CD4-positive, alpha-beta memory T cell (primary cell): ENCODE measurements around the gene SLC2A14. TPM values are rescaled to one million over a fixed set of nuclear protein-coding genes. Genes with fewer than 3 reads are reported as not detected.
"Not testable (repeated sequence)": the region's sequence is repeated elsewhere in the genome, so short reads cannot be mapped to it uniquely, and the experiment has no call there.

Experiments
- CTCF ChIA-PET: fragments of 350-600 bp; sonication (Branson Sonifier 250); formaldehyde crosslinking; loops from one replicate; lab custom pipeline; 2021; ENCODE audit warnings: inconsistent platforms; ENCODE audit not compliant: partially characterized antibody; lab: Charles Lee
- POLR2A ChIA-PET: fragments of 350-600 bp; sonication (Branson Sonifier 250); formaldehyde crosslinking; loops from one replicate; lab custom pipeline; 2021; ENCODE audit not compliant: partially characterized antibody; lab: Charles Lee
- DNase-seq, 5 donors: peaks; one replicate each; pipeline versions ENCODE4 v3.0.0 to v3.0.0-alpha.2; 2020 to 2022; ENCODE audit warnings: mixed read lengths in 1 of 5
- H3K27ac ChIP-seq: one replicate; pipeline ENCODE4 v1.7.0; 2013; ENCODE audit warnings: low read depth, low read length
- H3K27me3 ChIP-seq: 2 replicates; pipeline ENCODE4 v1.7.0; 2013; ENCODE audit warnings: mild to moderate bottlenecking, low read length, moderate library complexity; ENCODE audit not compliant: insufficient read depth
- H3K36me3 ChIP-seq: 2 replicates; pipeline ENCODE4 v1.7.0; 2013; ENCODE audit warnings: mild to moderate bottlenecking, low read length, moderate library complexity; ENCODE audit not compliant: insufficient read depth
- H3K4me1 ChIP-seq: 2 replicates; pipeline ENCODE4 v1.7.0; 2013; ENCODE audit warnings: mild to moderate bottlenecking, low read length, moderate library complexity; ENCODE audit not compliant: insufficient read depth
- H3K4me3 ChIP-seq, 2 donors: one replicate each; pipeline ENCODE4 v1.7.0; 2013; ENCODE audit warnings: low read length in 2 of 2, mild to moderate bottlenecking in 1 of 2
- H3K9me3 ChIP-seq, 2 donors: one replicate each; pipeline ENCODE4 v1.7.0; 2013; ENCODE audit warnings: low read length in 2 of 2, control low read depth in 1 of 2; ENCODE audit not compliant: control insufficient read depth in 1 of 2
- H3K27ac Mint-ChIP-seq, 7 donors: one replicate each; pipeline ENCODE4 v1.8.0; 2020 to 2021; ENCODE audit warnings: mixed read lengths in 7 of 7, mild to moderate bottlenecking in 6 of 7, inconsistent platforms in 3 of 7, moderate library complexity in 3 of 7
- H3K27me3 Mint-ChIP-seq, 2 donors: one replicate each; pipeline ENCODE4 v1.8.0; 2020 to 2021; ENCODE audit warnings: mixed read lengths in 2 of 2
- H3K36me3 Mint-ChIP-seq, 2 donors: one replicate each; pipeline ENCODE4 v1.8.0; 2020 to 2021; ENCODE audit warnings: mixed read lengths in 2 of 2, inconsistent platforms in 1 of 2, mild to moderate bottlenecking in 1 of 2
- H3K4me1 Mint-ChIP-seq, 4 donors: one replicate each; pipeline ENCODE4 v1.8.0; 2020 to 2021; ENCODE audit warnings: mixed read lengths in 4 of 4, mild to moderate bottlenecking in 1 of 4
- H3K4me3 Mint-ChIP-seq, 8 donors: one replicate each; pipeline ENCODE4 v1.8.0; 2020 to 2021; ENCODE audit warnings: mixed read lengths in 8 of 8, mild to moderate bottlenecking in 7 of 8, moderate library complexity in 6 of 8, inconsistent platforms in 3 of 8
- H3K9me3 Mint-ChIP-seq, 8 donors: one replicate each; pipeline ENCODE4 v1.8.0; 2020 to 2021; ENCODE audit warnings: mixed read lengths in 8 of 8, mild to moderate bottlenecking in 5 of 8, inconsistent platforms in 3 of 8, moderate library complexity in 1 of 8
- intact Hi-C: fragments of 100-400 bp; cut with micrococcal nuclease; formaldehyde crosslinking; loops from one replicate; pipeline ENCODE4 v1.15.1; 2023
- polyA plus RNA-seq, 2 donors: library from polyadenylated mRNA; unstranded; fragments of 300-500 nt; fragmentation: Illumina TruSeq; gene quantifications; one replicate each; pipeline ENCODE4 v1.2.3, GENCODE V29; 2021
- total RNA-seq, 2 experiments: library from RNA; stranded (reverse); gene quantifications; one replicate each; pipeline ENCODE4 v1.2.3, GENCODE V29; 2021

The SLC2A14 gene
- total and polyA plus RNA-seq, 4 experiments from 2014 or later, result 3.5 TPM; not detected in 2

DNA sequence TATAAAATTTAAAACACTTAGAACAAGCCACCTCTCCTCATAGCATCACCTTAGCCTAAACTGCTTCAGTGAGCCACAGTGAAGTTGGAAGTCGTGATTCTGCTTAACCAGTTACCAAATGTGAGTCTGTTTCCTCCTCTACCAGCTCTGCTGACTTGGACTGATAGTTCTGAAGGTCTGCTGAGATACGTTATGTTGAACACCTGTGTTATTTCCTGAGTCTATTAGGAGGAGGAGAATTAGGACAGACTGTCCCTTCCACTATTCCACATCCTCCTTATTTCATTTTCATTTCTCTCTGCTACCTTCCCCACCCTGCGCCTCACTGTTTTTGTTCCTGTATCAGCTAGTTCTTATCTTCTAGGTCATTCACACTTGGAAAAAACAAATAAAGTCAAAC lies 2.4 kb downstream of the SLC2A14 start:
- POLR2A ChIA-PET, result no interaction called here
- no peaks in the 10 kb centered on the region for H3K4me1 ChIP-seq
- H3K27me3 ChIP-seq, result no peaks in the 10 kb centered on the region
- Mint-ChIP-seq H3K4me3 (no peak overlapping the region), H3K4me1 (peaks cover 0 to 3% (median 0%) of the 10 kb centered on the region in 4 donors), H3K36me3 (peaks cover 0 to 4% of the 10 kb centered on the region in 2 donors), H3K9me3 (peaks cover 0 to 3% (median 0%) of the 10 kb centered on the region in 8 donors), H3K27me3 (peaks cover 21 to 22% of the 10 kb centered on the region in 2 donors), H3K27ac (no peak overlapping the region)
- no peak for DNase-seq
- no peak overlapping the region for H3K27ac ChIP-seq
- H3K36me3 ChIP-seq, result no peaks in the 10 kb centered on the region
- no peaks in the 10 kb centered on the region for H3K9me3 ChIP-seq
- CTCF ChIA-PET, result interaction anchor here (1.6 kb wide), 1 partner anchor 9 kb away, joined by 4 read pairs; no protein-coding TSS in a partner anchor
- intact Hi-C loops, result no loop called here
- no peak overlapping the region for H3K4me3 ChIP-seq

DNA sequence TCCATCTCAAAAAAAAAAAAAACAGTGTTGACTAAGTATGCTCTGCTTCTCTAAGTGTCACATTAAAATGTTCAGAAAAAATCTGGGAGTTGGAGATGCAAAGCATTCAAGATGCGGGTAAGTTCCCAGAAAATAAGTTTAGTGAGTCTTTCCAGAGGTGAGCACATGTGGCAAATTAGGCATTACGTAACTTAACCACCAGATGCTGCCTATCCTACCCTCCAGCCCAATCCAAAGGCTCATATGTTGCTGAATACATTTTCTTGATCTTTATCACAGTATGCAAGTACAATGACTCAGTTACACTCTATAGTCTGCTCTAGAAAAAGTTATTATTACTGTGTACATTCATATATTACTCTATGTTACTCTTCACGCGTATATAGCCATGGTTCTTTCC lies 3.6 kb downstream of the SLC2A14 start:
- H3K4me1 ChIP-seq, result no peaks in the 10 kb centered on the region
- no peak overlapping the region for H3K4me3 Mint-ChIP-seq
- H3K36me3 Mint-ChIP-seq, result peaks cover 0 to 4% of the 10 kb centered on the region in 2 donors
- peaks cover 20% of the 10 kb centered on the region in 2 donors for H3K27me3 Mint-ChIP-seq
- peaks cover 0 to 3% (median 0%) of the 10 kb centered on the region in 8 donors for H3K9me3 Mint-ChIP-seq
- ChIA-PET POLR2A (no interaction called here), CTCF (interaction anchor here (1.4 kb wide), 1 partner anchor 9 kb away, joined by 3 read pairs; no protein-coding TSS in a partner anchor)
- no peaks in the 10 kb centered on the region for H3K36me3 ChIP-seq
- H3K9me3 ChIP-seq, result no peaks in the 10 kb centered on the region
- H3K4me3 ChIP-seq, result no peak overlapping the region
- no peak for DNase-seq
- no peak overlapping the region for H3K27ac Mint-ChIP-seq
- intact Hi-C loops, result loop anchor here (10.0 kb wide), 1 partner anchor 366 kb away; no protein-coding TSS in a partner anchor
- peaks cover 0 to 3% (median 0%) of the 10 kb centered on the region in 4 donors for H3K4me1 Mint-ChIP-seq
- no peaks in the 10 kb centered on the region for H3K27me3 ChIP-seq
- H3K27ac ChIP-seq, result no peak overlapping the region

DNA sequence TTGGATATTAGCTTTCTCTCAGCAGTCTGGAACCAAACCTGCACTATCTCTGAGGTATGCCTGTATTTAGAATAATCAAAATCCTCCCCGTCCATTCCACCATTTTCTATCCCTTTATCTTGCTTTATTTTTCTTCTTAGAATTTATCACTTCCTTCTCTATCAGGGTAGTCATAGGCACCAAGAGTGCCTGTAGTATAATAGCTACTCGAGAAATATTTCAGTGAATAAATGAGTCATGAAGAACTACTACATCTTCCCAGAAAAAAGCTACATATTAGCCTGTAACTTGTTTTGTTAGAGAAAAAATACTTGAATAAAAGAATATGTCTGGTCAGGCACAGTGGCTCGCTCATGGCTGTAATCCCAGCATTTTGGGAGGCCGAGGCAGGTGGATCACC lies 4.3 kb downstream of the SLC2A14 start:
- no peaks in the 10 kb centered on the region for H3K9me3 ChIP-seq
- peaks cover 0 to 4% of the 10 kb centered on the region in 2 donors for H3K36me3 Mint-ChIP-seq
- H3K36me3 ChIP-seq, result no peaks in the 10 kb centered on the region
- H3K27me3 Mint-ChIP-seq, result peaks cover 13 to 14% of the 10 kb centered on the region in 2 donors
- H3K27ac Mint-ChIP-seq, result no peak overlapping the region
- ChIA-PET CTCF (interaction anchor here (1.4 kb wide), 1 partner anchor 9 kb away, joined by 3 read pairs; no protein-coding TSS in a partner anchor), POLR2A (no interaction called here)
- H3K4me1 ChIP-seq, result no peaks in the 10 kb centered on the region
- no peak overlapping the region for H3K4me3 Mint-ChIP-seq
- intact Hi-C loops, result loop anchor here (10.0 kb wide), 1 partner anchor 366 kb away; no protein-coding TSS in a partner anchor
- H3K4me1 Mint-ChIP-seq, result no peaks in the 10 kb centered on the region
- no peak overlapping the region for H3K27ac ChIP-seq
- H3K4me3 ChIP-seq, result no peak overlapping the region
- no peak for DNase-seq
- no peaks in the 10 kb centered on the region for H3K9me3 Mint-ChIP-seq
- no peaks in the 10 kb centered on the region for H3K27me3 ChIP-seq

GRCh38 chr12:7864601-7865150 lies 8.0 kb downstream of the SLC2A14 start:
- no peak for DNase-seq
- no peaks in the 10 kb centered on the region for H3K4me1 ChIP-seq
- Mint-ChIP-seq H3K4me3 (no peak overlapping the region), H3K27ac (no peak overlapping the region), H3K4me1 (peaks cover 6 to 11% (median 8%) of the 10 kb centered on the region in 4 donors), H3K9me3 (no peaks in the 10 kb centered on the region), H3K36me3 (no peaks in the 10 kb centered on the region), H3K27me3 (peaks cover 0 to 1% of the 10 kb centered on the region in 2 donors)
- H3K36me3 ChIP-seq, result no peaks in the 10 kb centered on the region
- intact Hi-C loops, result loop anchor here (10.0 kb wide), 1 partner anchor 370 kb away; no protein-coding TSS in a partner anchor
- H3K27ac ChIP-seq, result no peak overlapping the region
- no peaks in the 10 kb centered on the region for H3K27me3 ChIP-seq
- CTCF ChIA-PET, result interaction anchor here (1.3 to 7.3 kb wide), 5 partner anchors 9 to 212 kb away, joined by 5 to 53 read pairs (median 23); no protein-coding TSS in a partner anchor
- H3K4me3 ChIP-seq, result no peak overlapping the region
- POLR2A ChIA-PET, result interaction anchor here (2.9 kb wide), 1 partner anchor 96 kb away, joined by 12 read pairs; no protein-coding TSS in a partner anchor
- no peaks in the 10 kb centered on the region for H3K9me3 ChIP-seq

GRCh38 chr12:7862814-7863348 lies 9.8 kb downstream of the SLC2A14 start:
- Mint-ChIP-seq H3K4me1 (peaks cover 6 to 13% (median 9%) of the 10 kb centered on the region in 4 donors), H3K4me3 (peak overlapping the region; percentile 52 to 81 (median 64)), H3K27ac (peak overlapping the region; percentile 66 to 93 (median 84))
- CTCF ChIA-PET, result interaction anchor here (1.1 to 7.3 kb wide), 14 partner anchors 10 to 214 kb away, joined by 3 to 53 read pairs (median 4); partner anchors contain the start of genes SLC2A14 and SLC2A3
- H3K4me3 ChIP-seq, H3K27ac ChIP-seq, H3K36me3 ChIP-seq, H3K27me3 ChIP-seq, H3K4me1 ChIP-seq, H3K9me3 Mint-ChIP-seq, H3K27me3 Mint-ChIP-seq, H3K36me3 Mint-ChIP-seq, H3K9me3 ChIP-seq: not testable (repeated sequence)
- DNase-seq, result peak in 4 of 5 donors; percentile 8 to 38 (median 17)
- intact Hi-C loops, result loop anchor here (10.0 kb wide), 1 partner anchor 372 kb away; no protein-coding TSS in a partner anchor
- POLR2A ChIA-PET, result interaction anchor here (0.7 to 2.9 kb wide), 11 partner anchors 61 to 224 kb away, joined by 3 to 12 read pairs (median 5); partner anchors contain the start of genes C3AR1 and SLC2A3

- not testable (repeated sequence) for H3K4me3 Mint-ChIP-seq
These were observed 10.4 kb downstream of the SLC2A14 start for GRCh38 chr12:7862301-7862700.

GRCh38 chr12:7859552-7859951 lies 13.2 kb downstream of the SLC2A14 start:
- H3K36me3 ChIP-seq, result no peaks in the 10 kb centered on the region
- ChIA-PET CTCF (interaction anchor here (0.6 to 7.3 kb wide), 14 partner anchors 8 to 228 kb away, joined by 3 to 53 read pairs (median 4); no protein-coding TSS in a partner anchor), POLR2A (no interaction called here)
- intact Hi-C loops, result no loop called here
- H3K4me1 Mint-ChIP-seq, result peaks cover 6 to 13% (median 9%) of the 10 kb centered on the region in 4 donors
- no peak overlapping the region for H3K27ac ChIP-seq
- no peaks in the 10 kb centered on the region for H3K9me3 ChIP-seq
- no peaks in the 10 kb centered on the region for H3K36me3 Mint-ChIP-seq
- no peaks in the 10 kb centered on the region for H3K9me3 Mint-ChIP-seq
- H3K4me3 Mint-ChIP-seq, result no peak overlapping the region
- H3K27me3 ChIP-seq, result no peaks in the 10 kb centered on the region
- H3K4me3 ChIP-seq, result no peak overlapping the region
- H3K4me1 ChIP-seq, result no peaks in the 10 kb centered on the region
- no peak for DNase-seq
- peaks cover 1 to 4% of the 10 kb centered on the region in 2 donors for H3K27me3 Mint-ChIP-seq
- peak overlapping the region in 4 of 7 donors; percentile 5 to 47 (median 30) for H3K27ac Mint-ChIP-seq

More at GRCh38 chr12:7862301-7862700, 10.4 kb downstream of the SLC2A14 start:
- not testable (repeated sequence) for DNase-seq, H3K4me1 ChIP-seq, H3K9me3 Mint-ChIP-seq, H3K36me3 Mint-ChIP-seq, H3K9me3 ChIP-seq, H3K27ac ChIP-seq, H3K27me3 Mint-ChIP-seq, H3K4me3 ChIP-seq, H3K27me3 ChIP-seq, H3K36me3 ChIP-seq
- Mint-ChIP-seq H3K4me1 (peaks cover 6 to 13% (median 9%) of the 10 kb centered on the region in 4 donors), H3K27ac (peak overlapping the region in 1 of 7 donors; percentile 67)
- intact Hi-C loops, result loop anchor here (10.0 kb wide), 1 partner anchor 372 kb away; no protein-coding TSS in a partner anchor
- ChIA-PET CTCF (interaction anchor here (0.6 to 7.3 kb wide), 15 partner anchors 15 to 214 kb away, joined by 3 to 53 read pairs (median 4); no protein-coding TSS in a partner anchor), POLR2A (interaction anchor here (0.7 to 2.9 kb wide), 9 partner anchors 62 to 225 kb away, joined by 3 to 12 read pairs (median 5); partner anchors contain the start of gene SLC2A3)
